Activated T-cell treated with anti-CD3 and anti-CD28 coated beads for 48 hours (primary cell): ENCODE data around the gene PDCD6IP.
"Not testable (repeated sequence)": the region's sequence is repeated elsewhere in the genome, so short reads cannot be mapped to it uniquely, and the experiment has no call there.

Experiments used
- DNase-seq: peaks from one replicate; pipeline ENCODE4 v3.0.0-alpha.2; 2020; ENCODE audit warnings: low read depth

Gene PDCD6IP

DNA sequence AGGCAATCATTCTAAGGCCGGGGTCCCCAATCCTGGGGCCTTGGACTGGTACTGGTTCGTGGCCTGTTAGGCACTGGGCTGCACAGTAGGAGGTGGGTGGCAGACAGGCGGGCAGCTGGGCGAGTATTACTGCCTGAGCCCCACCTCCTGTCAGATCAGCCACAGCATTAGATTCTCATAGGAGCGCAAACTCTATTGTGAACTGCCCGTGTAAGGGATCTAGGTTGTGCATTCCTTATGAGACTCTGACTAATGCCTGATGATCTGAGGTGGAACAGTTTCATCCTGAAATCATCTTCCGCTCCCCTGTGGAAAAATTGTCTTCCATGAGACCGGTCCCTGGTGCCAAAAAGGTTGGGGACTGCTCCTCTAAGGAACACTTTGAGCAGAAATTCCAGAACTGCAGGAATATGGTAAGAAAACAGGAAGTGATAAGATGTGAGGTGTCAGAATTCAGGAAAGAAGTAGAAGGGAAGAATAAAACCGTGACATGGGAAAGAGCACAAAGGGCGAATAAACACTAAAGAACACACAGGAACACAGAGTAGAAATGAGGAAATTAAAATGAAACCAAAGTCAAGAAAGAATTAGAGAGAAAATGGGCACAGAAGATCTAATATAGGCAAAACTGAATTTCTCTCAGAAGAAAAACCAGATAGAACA is 57.6 kb downstream of the PDCD6IP start:
- DNase-seq: no peak

- DNase-seq: not testable (repeated sequence)
Measured at GRCh38 chr3:33857701-33858100, 59.3 kb downstream of the PDCD6IP start.

GRCh38 chr3:33858131-33858530 is 59.7 kb downstream of the PDCD6IP start:
- no peak for DNase-seq

DNA sequence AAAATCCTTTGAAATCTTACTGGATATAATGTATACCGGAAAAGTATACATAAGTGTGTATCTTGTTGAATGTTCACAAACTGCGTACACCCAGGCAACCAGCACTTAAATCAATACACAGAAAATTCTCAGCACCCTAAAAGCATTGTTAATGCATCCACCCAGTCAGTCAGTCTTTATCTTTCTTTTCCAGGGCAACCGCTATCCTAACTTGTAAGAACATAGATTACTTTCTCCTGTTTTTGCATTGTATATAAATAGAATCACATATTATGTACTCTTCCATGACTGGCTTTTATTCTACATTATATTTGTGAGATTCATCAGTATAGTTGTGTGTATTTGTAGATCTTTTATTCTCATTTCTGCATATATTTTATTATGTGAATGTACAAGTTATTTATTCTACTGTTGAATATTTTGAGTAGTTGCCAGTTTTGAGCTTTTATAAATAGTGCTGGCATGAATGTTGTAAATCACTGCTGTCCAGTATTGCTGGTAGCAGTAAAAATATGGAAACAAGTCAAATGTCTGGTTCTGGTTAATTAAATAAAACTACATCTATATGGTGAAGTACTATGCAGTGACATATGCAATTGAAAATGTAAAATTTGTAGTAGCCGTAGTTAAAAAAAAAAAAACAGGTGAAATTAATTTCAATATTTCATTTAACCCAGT is 62.1 kb downstream of the PDCD6IP start:
- no peak for DNase-seq

DNA sequence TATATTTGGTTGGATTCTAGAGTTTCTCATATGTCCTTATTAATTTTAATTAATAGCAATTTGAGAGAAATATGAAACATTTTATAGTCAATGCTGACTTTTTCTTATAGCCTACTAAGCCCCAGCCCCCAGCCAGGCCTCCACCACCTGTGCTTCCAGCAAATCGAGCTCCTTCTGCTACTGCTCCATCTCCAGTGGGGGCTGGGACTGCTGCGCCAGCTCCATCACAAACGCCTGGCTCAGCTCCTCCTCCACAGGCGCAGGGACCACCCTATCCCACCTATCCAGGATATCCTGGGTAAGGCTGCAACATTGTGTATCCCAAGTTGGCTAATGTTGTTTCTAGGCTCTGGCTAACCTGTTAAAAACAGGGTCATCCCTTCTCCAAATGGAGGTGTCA is 66.7 kb downstream of the PDCD6IP start:
- DNase-seq: no peak

DNA sequence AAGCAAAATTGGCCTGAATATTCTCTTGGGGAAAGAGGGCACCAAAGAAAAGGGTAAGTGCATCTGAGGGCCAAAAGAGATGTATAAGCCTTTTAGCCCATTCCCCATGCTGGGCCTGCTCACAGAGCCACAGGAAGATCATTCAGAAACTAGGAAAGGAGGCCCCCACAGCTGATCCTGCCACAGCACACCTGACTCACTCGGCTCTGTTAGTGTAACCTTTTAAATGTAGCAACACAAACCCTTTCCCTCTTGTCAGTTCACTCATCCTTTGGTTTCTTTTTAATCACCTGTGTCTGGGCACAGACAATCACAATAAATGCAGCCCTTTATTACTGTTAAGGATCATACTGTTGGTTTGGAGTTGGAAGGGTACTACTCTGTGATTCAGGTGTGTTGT is 69.9 kb downstream of the PDCD6IP start:
- DNase-seq: no peak

DNA sequence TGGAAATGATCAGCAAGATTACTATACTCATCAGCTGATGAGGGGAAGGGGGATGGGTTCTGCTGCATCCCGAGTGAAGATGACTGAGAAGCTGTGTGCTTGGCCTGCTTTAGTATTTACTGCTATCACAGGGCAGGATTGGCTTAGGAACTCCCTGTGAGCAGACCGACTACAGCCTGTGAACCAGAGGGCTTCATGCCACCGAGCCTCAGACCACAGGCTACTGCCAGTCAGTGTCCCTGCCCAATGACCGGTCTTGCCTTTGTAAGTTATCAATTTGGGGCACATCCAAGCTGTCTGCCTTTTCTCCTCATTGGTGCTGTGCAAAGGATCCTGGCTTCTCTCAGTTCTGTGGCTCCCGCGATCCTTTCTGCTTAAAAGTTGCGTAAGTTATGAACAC is 71.5 kb downstream of the PDCD6IP start:
- DNase-seq: no peak

DNA sequence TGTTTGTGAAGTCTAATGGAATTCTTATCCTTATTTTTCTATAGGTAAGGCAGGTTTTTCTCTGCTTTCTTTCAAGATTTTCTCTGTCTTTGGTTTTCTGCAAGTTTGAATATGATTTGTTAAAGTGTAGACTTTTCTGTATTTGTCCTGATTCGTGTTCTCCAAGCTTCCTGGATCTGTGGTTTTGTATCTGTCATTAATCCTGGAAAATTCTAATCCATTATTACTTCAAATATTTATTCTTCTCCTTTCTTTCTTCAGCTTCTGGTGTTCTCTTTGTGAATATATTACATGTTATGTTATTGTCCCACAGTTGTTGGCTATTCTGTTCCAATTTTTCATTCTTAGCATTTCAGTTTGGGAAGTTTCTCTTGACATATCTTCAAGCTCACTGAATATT is 76.4 kb downstream of the PDCD6IP start:
- no peak for DNase-seq

GRCh38 chr3:33875680-33876079 is 77.2 kb downstream of the PDCD6IP start:
- DNase-seq: no peak

GRCh38 chr3:33877187-33877586 is 78.8 kb downstream of the PDCD6IP start:
- DNase-seq: no peak

DNA sequence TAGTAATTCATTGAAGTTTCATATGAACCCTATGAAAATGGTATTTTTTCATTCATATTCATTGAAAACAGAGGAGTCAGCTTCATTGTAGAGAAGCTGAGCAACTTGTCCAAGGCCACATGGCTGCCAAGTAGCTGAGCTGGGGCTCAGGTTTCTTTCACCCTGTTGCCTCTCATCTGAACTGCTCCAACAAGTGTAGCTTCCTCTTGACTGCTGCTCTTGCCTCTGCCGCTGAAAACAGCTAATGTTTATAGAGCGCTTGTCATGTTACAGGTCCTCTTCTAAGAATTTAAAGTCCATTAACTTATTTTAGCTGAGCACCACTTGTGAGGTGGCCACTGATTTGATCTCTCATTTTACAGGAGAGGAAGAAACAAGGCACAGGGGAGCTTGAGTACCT is 81.1 kb downstream of the PDCD6IP start:
- DNase-seq: no peak

GRCh38 chr3:33881156-33882064 is 83.0 kb downstream of the PDCD6IP start:
- DNase-seq: no peak

DNA sequence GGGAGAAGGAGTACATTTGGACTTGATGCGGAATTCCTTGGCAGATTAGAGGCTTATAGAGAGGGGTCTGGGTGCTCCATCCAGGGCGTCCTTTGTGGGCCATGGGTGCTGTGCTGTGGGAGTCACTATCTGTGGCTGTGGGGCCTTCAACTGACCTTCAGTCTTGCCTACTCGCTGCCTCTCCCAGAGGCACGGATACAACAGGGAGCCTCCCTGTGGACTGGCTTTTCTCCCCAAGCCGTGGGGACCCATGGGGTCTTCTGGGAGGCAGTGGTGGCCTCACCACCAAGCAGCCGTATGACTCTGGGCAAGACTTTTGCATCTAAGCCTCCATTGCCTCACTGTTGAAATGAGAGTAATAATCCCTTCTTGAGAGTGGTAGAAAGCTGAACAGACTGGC is 83.9 kb downstream of the PDCD6IP start:
- DNase-seq: no peak

DNA sequence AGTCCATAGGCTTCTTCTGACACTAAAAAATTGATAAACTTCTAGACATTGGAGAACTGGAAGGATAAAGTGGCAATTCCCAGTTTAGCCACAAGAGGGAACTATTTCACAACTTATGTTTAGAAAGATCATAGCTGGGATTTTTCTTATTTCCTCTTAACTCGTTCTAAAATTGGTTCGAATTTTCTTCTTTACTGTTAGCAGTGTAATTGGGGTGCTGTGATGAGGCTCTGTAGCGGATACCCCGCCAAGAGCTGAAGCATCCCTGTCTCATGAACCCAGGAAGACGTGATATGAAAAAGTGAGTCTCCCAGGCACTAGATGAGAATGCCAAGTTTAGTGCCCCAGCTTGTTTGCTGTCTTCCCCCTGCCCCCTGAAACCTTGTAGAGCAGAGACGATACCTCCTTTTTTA is 85.1 kb downstream of the PDCD6IP start:
- no peak for DNase-seq

GRCh38 chr3:33883951-33884561 is 85.6 kb downstream of the PDCD6IP start:
- DNase-seq: no peak

GRCh38 chr3:33884701-33885100 is 86.3 kb downstream of the PDCD6IP start:
- DNase-seq: no peak

GRCh38 chr3:33885496-33885895 is 87.1 kb downstream of the PDCD6IP start:
- DNase-seq: no peak

DNA sequence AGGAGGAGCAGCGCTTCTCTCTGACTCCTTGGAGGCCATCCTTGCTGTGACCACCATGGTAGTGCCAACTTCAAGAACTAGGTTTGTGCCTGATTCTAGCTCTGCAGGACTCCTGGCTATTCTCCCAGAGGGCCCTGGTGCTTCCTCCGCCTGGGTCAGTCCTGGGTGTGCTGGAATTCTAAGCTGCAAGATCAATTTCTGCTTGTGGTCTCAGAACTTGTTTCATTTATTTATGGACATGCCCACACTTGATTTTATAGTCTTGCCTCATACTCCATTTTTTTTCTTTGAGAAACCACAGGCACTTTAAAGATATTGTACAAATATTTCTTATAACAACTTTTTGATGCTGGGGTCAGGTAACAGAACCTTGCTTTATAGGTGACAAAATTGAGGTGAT is 87.6 kb downstream of the PDCD6IP start:
- DNase-seq: no peak

GRCh38 chr3:33887478-33887877 is 89.0 kb downstream of the PDCD6IP start:
- no peak for DNase-seq

DNA sequence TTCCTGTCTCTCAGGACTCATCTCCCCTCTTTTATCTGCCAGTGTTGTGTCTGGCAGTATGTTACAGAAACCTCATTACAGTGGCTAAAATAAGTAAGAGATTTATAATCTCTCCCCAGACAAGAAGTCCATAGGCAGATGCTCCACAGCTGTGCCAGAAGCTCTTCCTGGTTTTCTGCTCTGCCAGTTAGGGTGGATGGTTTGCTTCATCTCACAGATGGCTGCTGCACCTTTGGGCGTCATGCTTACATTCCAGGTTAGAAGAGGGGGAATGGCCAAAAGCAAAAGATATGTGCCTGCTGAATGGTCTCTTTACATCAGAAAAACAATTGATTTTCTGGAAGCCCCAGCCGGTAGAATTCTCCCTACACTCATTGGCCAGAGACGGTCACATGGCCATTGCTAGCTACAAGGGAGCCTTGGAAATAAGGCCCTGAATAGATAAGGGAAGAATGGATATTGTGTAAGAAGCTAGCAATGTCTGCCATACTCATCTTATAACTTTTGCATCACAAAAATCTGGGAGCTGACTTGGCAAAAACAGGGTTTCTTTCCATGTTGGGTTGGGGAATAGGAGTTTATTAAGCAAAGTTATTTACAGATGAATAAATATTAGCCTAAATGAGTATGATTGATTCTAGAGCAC is 91.1 kb downstream of the PDCD6IP start:
- no peak for DNase-seq

- no peak for DNase-seq
Measured at GRCh38 chr3:33892655-33893054, 94.2 kb downstream of the PDCD6IP start.

GRCh38 chr3:33895658-33896057 is 97.2 kb downstream of the PDCD6IP start:
- no peak for DNase-seq
